Measurements from ENCODE around the gene GPX7. TPM values are rescaled to one million over a fixed set of nuclear protein-coding genes. Genes with fewer than 3 reads are reported as not detected.

The GPX7 gene
- total and polyA plus RNA-seq, 12 donors: 4.2 to 81.5 (median 15.5) TPM

- Histone ChIP-seq H3K36me3 (replicated peaks in 1 of 2) (no peaks in the 10 kb centered on the region), H3K4me3 (no peak overlapping the region), H3K27ac (no peak overlapping the region), H3K9me3 (replicated peaks in 1 of 3) (no peaks in the 10 kb centered on the region), H3K27me3 (no peaks in the 10 kb centered on the region), H3K4me1 (replicated peaks in 1 of 2) (no peaks in the 10 kb centered on the region)
- intact Hi-C loops (cut with DNase I): no loop called here
- WGBS, 4 donors: 46 to 64% (median 54%) methylated on average over 7 of the region's 7 CpGs
- TF ChIP-seq CTCF (IDR thresholded peaks at IDR 0.05) (no peak), POLR2A (IDR thresholded peaks at IDR 0.05) (no peak)
- no peak for DNase-seq
These were observed 32.5 kb upstream of the GPX7 start for GRCh38 chr1:52569449-52570210.

DNA sequence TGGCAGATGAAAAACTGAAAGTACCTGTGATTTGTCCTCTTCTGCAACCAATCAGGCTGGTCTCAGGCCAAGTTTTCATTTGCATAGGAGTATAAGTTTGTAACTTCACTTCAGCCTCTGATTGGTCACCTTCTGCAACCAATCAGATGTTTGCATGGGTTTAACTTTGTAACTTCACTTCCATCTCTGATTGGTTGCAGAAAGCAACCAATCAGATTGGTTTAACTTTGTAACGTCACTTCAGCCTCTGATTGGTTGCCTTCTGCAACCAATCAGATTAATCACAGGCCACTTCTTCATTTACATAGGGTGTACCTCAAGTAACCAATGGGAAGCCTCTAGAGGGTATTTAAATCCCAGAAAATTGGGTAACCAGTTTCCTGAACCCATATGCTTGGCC, 30.4 kb upstream of the GPX7 start:
- Histone ChIP-seq H3K27ac (no peak overlapping the region), H3K4me3 (no peak overlapping the region), H3K9me3 (replicated peaks in 1 of 3) (no peaks in the 10 kb centered on the region), H3K27me3 (no peaks in the 10 kb centered on the region), H3K4me1 (replicated peaks in 1 of 2) (no peaks in the 10 kb centered on the region), H3K36me3 (replicated peaks in 1 of 2) (no peaks in the 10 kb centered on the region)
- WGBS, 4 donors: 53 to 67% (median 61%) methylated on average over 1 of the region's 1 CpG
- TF ChIP-seq CTCF (IDR thresholded peaks at IDR 0.05) (no peak), POLR2A (IDR thresholded peaks at IDR 0.05) (no peak)
- no peak for DNase-seq
- intact Hi-C loops (cut with DNase I): no loop called here

DNA sequence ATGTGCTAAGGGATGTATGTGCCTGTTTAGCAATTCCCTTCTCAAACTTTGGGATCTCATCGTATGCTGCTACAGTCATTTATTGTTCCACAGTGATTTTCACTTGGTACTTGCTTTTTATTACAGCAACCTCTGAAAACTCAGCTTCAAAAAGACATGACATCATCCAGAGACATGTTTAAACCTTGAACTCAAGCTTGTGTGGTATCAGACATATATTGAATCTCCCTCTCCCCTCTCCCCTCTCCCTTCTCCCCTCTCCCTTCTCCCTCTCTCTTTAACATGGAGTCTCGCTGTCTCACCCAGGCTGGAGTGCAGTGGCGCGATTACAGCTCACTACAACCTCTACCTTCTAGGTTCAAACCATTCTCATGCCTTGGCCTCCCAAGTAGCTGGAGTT, 29.8 kb upstream of the GPX7 start:
- Histone ChIP-seq H3K36me3 (replicated peaks in 1 of 2) (no peaks in the 10 kb centered on the region), H3K9me3 (replicated peaks in 1 of 3) (no peaks in the 10 kb centered on the region), H3K4me3 (no peak overlapping the region), H3K4me1 (replicated peaks in 1 of 2) (no peaks in the 10 kb centered on the region), H3K27ac (no peak overlapping the region), H3K27me3 (no peaks in the 10 kb centered on the region)
- DNase-seq: no peak
- TF ChIP-seq POLR2A (IDR thresholded peaks at IDR 0.05): no peak
- TF ChIP-seq CTCF (IDR thresholded peaks at IDR 0.05): no peak
- WGBS, 4 donors: 96 to 97% (median 96%) methylated on average over 4 of the region's 4 CpGs
- intact Hi-C loops (cut with DNase I): no loop called here

DNA sequence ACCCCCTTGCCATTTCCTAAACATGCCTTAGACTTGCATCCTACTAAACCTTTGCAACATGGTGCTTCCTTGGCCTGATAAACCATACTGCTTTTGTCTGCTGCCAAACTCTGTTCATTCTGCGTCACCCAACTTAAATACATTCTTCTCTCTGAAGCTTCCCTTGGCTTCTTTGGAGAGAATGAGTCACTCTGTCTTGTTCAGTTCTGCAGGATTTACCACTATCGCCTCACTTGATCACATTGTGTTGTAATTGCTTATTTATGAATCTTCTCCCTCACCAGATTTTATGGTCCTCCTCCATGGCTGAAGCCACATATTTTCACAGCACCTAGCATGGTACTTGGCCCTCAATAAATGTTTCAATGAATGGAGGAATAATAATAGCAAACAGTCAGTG, 27.6 kb upstream of the GPX7 start:
- intact Hi-C loops (cut with DNase I): no loop called here
- no peak overlapping the region for H3K4me3 ChIP-seq
- DNase-seq: peak in 6 of 7 donors; percentile 27 to 60 (median 44)
- no peaks in the 10 kb centered on the region for H3K4me1 ChIP-seq (replicated peaks in 1 of 2)
- no peaks in the 10 kb centered on the region for H3K9me3 ChIP-seq (replicated peaks in 1 of 3)
- no peak for TF ChIP-seq POLR2A (IDR thresholded peaks at IDR 0.05)
- TF ChIP-seq CTCF (IDR thresholded peaks at IDR 0.05): no peak
- H3K27me3 ChIP-seq: no peaks in the 10 kb centered on the region
- H3K27ac ChIP-seq: peak overlapping the region in 2 of 5 donors; percentile 2 to 42
- 45 to 63% (median 48%) methylated on average over 2 of the region's 2 CpGs for WGBS, 4 donors
- H3K36me3 ChIP-seq (replicated peaks in 1 of 2): no peaks in the 10 kb centered on the region
